ENCODE measurements around the gene GIMAP1.
A peak's percentile ranks its signal among the peaks of the same experiment; 100 is the strongest.

Gene GIMAP1

DNA sequence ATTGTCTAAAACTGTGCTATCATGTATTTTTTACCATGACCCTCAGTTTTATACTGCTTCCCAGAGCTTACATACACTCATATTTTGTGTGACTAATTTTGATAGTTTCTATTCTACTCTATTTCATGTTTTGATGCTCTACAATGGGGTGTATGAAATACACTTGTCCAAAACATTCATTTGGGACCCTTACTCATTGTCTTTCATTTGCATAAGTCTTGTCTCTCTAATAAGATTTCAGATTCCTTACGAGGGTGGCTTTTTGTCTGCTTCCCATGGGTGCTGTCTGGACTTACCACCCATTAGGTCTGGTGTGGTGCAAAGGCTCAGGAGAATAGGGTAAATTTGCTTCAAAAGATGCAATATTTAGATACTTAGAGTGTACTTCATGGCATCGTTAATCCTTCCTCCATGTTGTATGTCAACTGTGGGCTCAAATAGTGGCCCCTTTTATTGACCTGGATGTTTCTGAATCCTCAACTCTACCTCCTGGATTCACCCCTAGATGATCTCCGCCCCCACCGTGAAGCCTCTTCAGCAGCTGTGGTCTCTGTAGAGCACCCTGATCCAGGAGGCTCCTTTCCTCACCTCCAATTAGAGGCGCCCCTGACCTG lies 17.2 kb downstream of the GIMAP1 start:
- Mint-ChIP-seq H3K27ac (peak overlapping the region; percentile 44), H3K4me1 (ENCODE audit: low read depth) (peaks cover 41% of the 10 kb centered on the region), H3K36me3 (ENCODE audit: low read depth) (peaks cover 9% of the 10 kb centered on the region), H3K4me3 (no peak overlapping the region), H3K9me3 (peaks cover 3% of the 10 kb centered on the region), H3K27me3 (peaks cover 1% of the 10 kb centered on the region)
- intact Hi-C loops (cut with micrococcal nuclease): no loop called here

- Mint-ChIP-seq H3K4me3 (no peak overlapping the region), H3K36me3 (ENCODE audit: low read depth) (peaks cover 10% of the 10 kb centered on the region), H3K27ac (peak overlapping the region; percentile 44), H3K4me1 (ENCODE audit: low read depth) (peaks cover 47% of the 10 kb centered on the region), H3K27me3 (peaks cover 1% of the 10 kb centered on the region), H3K9me3 (no peaks in the 10 kb centered on the region)
- intact Hi-C loops (cut with micrococcal nuclease): no loop called here
These were observed 17.8 kb downstream of the GIMAP1 start for GRCh38 chr7:150734254-150734653.

GRCh38 chr7:150735596-150736358 lies 19.4 kb downstream of the GIMAP1 start:
- no peak overlapping the region for H3K4me3 Mint-ChIP-seq
- H3K27ac Mint-ChIP-seq: no peak overlapping the region
- peaks cover 24% of the 10 kb centered on the region for H3K36me3 Mint-ChIP-seq (ENCODE audit: low read depth)
- H3K4me1 Mint-ChIP-seq (ENCODE audit: low read depth): peaks cover 58% of the 10 kb centered on the region
- H3K9me3 Mint-ChIP-seq: no peaks in the 10 kb centered on the region
- intact Hi-C loops (cut with micrococcal nuclease): no loop called here
- H3K27me3 Mint-ChIP-seq: peaks cover 1% of the 10 kb centered on the region

DNA sequence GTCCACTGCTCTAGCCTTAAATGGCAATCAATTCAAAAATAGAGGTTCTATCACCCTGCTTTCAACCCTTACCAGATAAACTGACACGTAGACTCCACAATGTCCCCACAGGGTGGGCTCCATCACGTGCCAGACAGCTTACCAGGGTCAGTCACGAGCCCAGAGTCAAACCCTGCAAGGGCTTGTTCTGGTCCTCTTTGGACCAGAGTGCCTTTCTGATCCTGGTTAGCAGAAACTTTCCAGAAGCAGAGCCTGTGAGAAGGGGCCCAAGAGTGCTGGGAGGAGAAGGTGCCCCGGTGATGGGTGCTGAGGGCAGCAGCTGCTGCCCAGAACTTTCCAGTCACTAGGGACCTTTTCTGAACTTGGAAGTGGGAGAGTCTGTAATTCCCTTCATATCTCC lies 20.5 kb downstream of the GIMAP1 start:
- H3K27me3 Mint-ChIP-seq: peaks cover 1% of the 10 kb centered on the region
- H3K4me1 Mint-ChIP-seq (ENCODE audit: low read depth): peaks cover 63% of the 10 kb centered on the region
- H3K36me3 Mint-ChIP-seq (ENCODE audit: low read depth): peaks cover 35% of the 10 kb centered on the region
- peak overlapping the region; percentile 90 for H3K27ac Mint-ChIP-seq
- intact Hi-C loops (cut with micrococcal nuclease): no loop called here
- peak overlapping the region; percentile 92 for H3K4me3 Mint-ChIP-seq
- H3K9me3 Mint-ChIP-seq: no peaks in the 10 kb centered on the region

- intact Hi-C loops (cut with micrococcal nuclease): no loop called here
- H3K36me3 Mint-ChIP-seq (ENCODE audit: low read depth): peaks cover 41% of the 10 kb centered on the region
- peak within 1 kb of the TSS; percentile 92 for H3K4me3 Mint-ChIP-seq
- H3K27me3 Mint-ChIP-seq: no peaks in the 10 kb centered on the region
- peak within 1 kb of the TSS; percentile 90 for H3K27ac Mint-ChIP-seq
- H3K9me3 Mint-ChIP-seq: no peaks in the 10 kb centered on the region
- H3K4me1 Mint-ChIP-seq (ENCODE audit: low read depth): peaks cover 69% of the 10 kb centered on the region
These were observed 21.0 kb downstream of the GIMAP1 start, which contains the start of gene GIMAP5 for GRCh38 chr7:150737265-150738055. GIMAP5 (plus strand) TSS chr7:150737418; CDS start chr7:150740885, 3,467 bp downstream.

- Mint-ChIP-seq H3K9me3 (no peaks in the 10 kb centered on the region), H3K4me3 (peak overlapping the region; percentile 92), H3K36me3 (ENCODE audit: low read depth) (peaks cover 47% of the 10 kb centered on the region), H3K27ac (peak overlapping the region; percentile 90), H3K4me1 (ENCODE audit: low read depth) (peaks cover 75% of the 10 kb centered on the region), H3K27me3 (no peaks in the 10 kb centered on the region)
- intact Hi-C loops (cut with micrococcal nuclease): no loop called here
These were observed 21.7 kb downstream of the GIMAP1 start for GRCh38 chr7:150738092-150738491.

DNA sequence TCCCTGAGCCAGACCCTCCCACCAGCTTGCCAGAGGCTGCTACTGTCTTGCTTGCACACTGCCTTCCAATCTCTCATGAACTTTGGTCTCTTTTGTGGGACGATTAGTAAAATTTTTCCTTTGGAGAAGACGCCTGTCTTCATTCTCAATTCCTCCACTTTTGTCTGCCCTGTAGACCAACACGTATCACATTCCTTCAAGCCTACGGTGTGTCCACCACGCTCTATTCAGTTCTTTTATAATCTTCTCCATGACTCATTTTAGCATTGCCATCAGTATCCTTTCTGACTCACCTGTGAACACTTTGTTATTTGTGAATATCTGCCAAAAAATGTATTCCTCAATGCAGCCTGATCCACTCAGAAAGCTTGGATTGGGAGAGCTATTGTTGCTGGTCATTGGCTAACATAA lies 22.2 kb downstream of the GIMAP1 start:
- Mint-ChIP-seq H3K27me3 (no peaks in the 10 kb centered on the region), H3K4me3 (peak overlapping the region; percentile 92), H3K36me3 (ENCODE audit: low read depth) (peaks cover 52% of the 10 kb centered on the region), H3K27ac (peak overlapping the region; percentile 90), H3K9me3 (no peaks in the 10 kb centered on the region), H3K4me1 (ENCODE audit: low read depth) (peaks cover 76% of the 10 kb centered on the region)
- intact Hi-C loops (cut with micrococcal nuclease): no loop called here

DNA sequence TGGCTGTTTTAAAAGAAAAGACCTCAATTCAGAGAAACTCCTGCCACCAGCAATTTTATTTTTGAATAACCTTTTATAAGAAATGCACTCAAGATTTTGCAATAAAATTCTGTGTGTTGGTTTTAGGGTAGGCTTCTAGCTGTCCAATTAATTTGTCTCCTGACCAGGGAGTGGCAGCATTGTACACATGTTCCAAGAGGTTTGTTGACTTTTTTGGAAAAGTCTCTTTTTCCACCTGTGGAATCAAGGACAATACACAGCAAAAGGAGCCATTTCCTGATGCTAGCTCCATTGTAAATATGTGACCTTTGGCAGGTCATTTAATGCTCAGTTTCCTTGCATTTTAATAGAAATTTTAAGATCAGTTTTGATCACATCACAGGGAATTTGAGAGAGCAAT lies 22.6 kb downstream of the GIMAP1 start:
- H3K4me1 Mint-ChIP-seq (ENCODE audit: low read depth): peaks cover 74% of the 10 kb centered on the region
- peak overlapping the region; percentile 92 for H3K4me3 Mint-ChIP-seq
- H3K9me3 Mint-ChIP-seq: no peaks in the 10 kb centered on the region
- H3K27ac Mint-ChIP-seq: peak overlapping the region; percentile 33
- H3K27me3 Mint-ChIP-seq: no peaks in the 10 kb centered on the region
- H3K36me3 Mint-ChIP-seq (ENCODE audit: low read depth): peaks cover 57% of the 10 kb centered on the region
- intact Hi-C loops (cut with micrococcal nuclease): no loop called here

DNA sequence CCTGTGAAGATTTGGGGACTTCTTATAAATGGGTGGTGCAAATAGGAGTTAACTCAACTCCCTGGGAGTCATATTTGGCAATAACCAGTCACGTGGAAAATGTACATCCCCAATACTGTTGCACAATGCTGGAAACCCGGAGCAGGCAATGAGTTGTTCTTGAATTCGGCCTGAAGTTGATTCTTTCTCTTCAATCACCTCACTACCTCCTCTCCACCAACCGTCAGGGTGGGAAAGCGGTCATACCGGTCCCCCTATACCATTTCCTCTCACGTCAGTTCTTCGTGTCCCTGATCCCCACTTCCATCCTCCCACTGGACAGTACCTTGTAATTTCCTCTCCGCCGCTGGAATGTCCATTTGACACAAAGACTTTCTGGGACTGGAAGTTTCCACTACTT lies 23.6 kb downstream of the GIMAP1 start:
- Mint-ChIP-seq H3K27me3 (no peaks in the 10 kb centered on the region), H3K4me1 (ENCODE audit: low read depth) (peaks cover 73% of the 10 kb centered on the region), H3K4me3 (peak overlapping the region; percentile 18), H3K36me3 (ENCODE audit: low read depth) (peaks cover 67% of the 10 kb centered on the region), H3K9me3 (no peaks in the 10 kb centered on the region), H3K27ac (no peak overlapping the region)
- intact Hi-C loops (cut with micrococcal nuclease): no loop called here

GRCh38 chr7:150742286-150742968 lies 26.0 kb downstream of the GIMAP1 start:
- H3K9me3 Mint-ChIP-seq: no peaks in the 10 kb centered on the region
- intact Hi-C loops (cut with micrococcal nuclease): no loop called here
- peaks cover 64% of the 10 kb centered on the region for H3K36me3 Mint-ChIP-seq (ENCODE audit: low read depth)
- H3K4me3 Mint-ChIP-seq: no peak overlapping the region
- H3K27me3 Mint-ChIP-seq: peaks cover 6% of the 10 kb centered on the region
- peaks cover 63% of the 10 kb centered on the region for H3K4me1 Mint-ChIP-seq (ENCODE audit: low read depth)
- peak overlapping the region; percentile 24 for H3K27ac Mint-ChIP-seq

- intact Hi-C loops (cut with micrococcal nuclease): no loop called here
- peaks cover 58% of the 10 kb centered on the region for H3K36me3 Mint-ChIP-seq (ENCODE audit: low read depth)
These were observed 27.7 kb downstream of the GIMAP1 start for GRCh38 chr7:150744041-150744656.

GRCh38 chr7:150745086-150745485 lies 28.7 kb downstream of the GIMAP1 start:
- Mint-ChIP-seq H3K9me3 (no peaks in the 10 kb centered on the region), H3K27me3 (peaks cover 16% of the 10 kb centered on the region), H3K4me1 (ENCODE audit: low read depth) (peaks cover 38% of the 10 kb centered on the region), H3K27ac (no peak overlapping the region), H3K36me3 (ENCODE audit: low read depth) (peaks cover 50% of the 10 kb centered on the region), H3K4me3 (no peak overlapping the region)
- intact Hi-C loops (cut with micrococcal nuclease): no loop called here

More at GRCh38 chr7:150744041-150744656, 27.7 kb downstream of the GIMAP1 start:
- no peaks in the 10 kb centered on the region for H3K9me3 Mint-ChIP-seq
- peaks cover 15% of the 10 kb centered on the region for H3K27me3 Mint-ChIP-seq
- no peak overlapping the region for H3K4me3 Mint-ChIP-seq
- H3K27ac Mint-ChIP-seq: no peak overlapping the region
- peaks cover 46% of the 10 kb centered on the region for H3K4me1 Mint-ChIP-seq (ENCODE audit: low read depth)

DNA sequence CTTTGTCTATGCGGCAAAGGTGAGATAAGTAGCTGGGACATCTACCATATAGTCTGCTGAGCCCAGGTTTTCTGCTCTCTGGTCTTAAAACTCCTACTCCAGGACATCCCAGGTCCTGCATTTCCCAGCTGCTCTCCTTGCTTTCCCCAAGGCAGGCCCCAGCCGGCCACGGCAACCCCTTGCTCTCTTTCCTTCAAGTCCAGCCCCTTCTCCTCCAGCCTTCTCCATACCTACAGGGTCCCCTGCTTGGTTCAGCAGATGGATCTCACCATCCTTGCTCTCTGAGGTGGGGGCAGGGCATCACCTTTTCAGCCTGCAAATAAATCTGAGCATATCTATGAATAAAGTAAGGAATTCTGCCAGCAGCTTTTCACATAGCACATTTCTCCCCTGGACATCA lies 29.5 kb downstream of the GIMAP1 start:
- H3K27me3 Mint-ChIP-seq: peaks cover 16% of the 10 kb centered on the region
- peaks cover 34% of the 10 kb centered on the region for H3K4me1 Mint-ChIP-seq (ENCODE audit: low read depth)
- no peaks in the 10 kb centered on the region for H3K9me3 Mint-ChIP-seq
- intact Hi-C loops (cut with micrococcal nuclease): no loop called here
- no peak overlapping the region for H3K4me3 Mint-ChIP-seq
- no peak overlapping the region for H3K27ac Mint-ChIP-seq
- peaks cover 42% of the 10 kb centered on the region for H3K36me3 Mint-ChIP-seq (ENCODE audit: low read depth)

All from dendritic cell treated with granulocyte-macrophage colony-stimulating factor and Interleukin-4, amounts not matched to agents 40 ng/mL and 50 ng/mL, for 4 days (primary cell).